Vagina (tissue), 2 donors: ENCODE data around the gene SERP1. TPM values are rescaled to one million over a fixed set of nuclear protein-coding genes. Genes with fewer than 3 reads are reported as not detected.

ENCODE experiments used
- DNase-seq, 2 donors: peaks; one replicate each; pipeline ENCODE4 v3.0.0-alpha.2; 2017; ENCODE audit errors: extremely low spot score in 2 of 2
- H3K27ac ChIP-seq: fragments of 200-600 bp; sonication (generic); one replicate; pipeline ENCODE4 v1.5.1; 2019
- H3K27me3 ChIP-seq: fragments of 200-600 bp; sonication (generic); one replicate; pipeline ENCODE4 v1.5.1; 2019
- H3K36me3 ChIP-seq, 2 donors: fragments of 200-600 bp; sonication (generic); one replicate each; pipeline ENCODE4 v1.5.1; 2017 to 2019
- H3K4me1 ChIP-seq: fragments of 200-600 bp; sonication (generic); one replicate; pipeline ENCODE4 v1.5.1; 2019
- H3K4me3 ChIP-seq, 2 donors: fragments of 200-600 bp; sonication (generic); 1 replicate in 1 of 2; 2 replicates in 1 of 2; pipeline ENCODE4 v1.5.1; 2016 to 2019
- H3K9me3 ChIP-seq: fragments of 200-600 bp; sonication (generic); one replicate; pipeline ENCODE4 v1.5.1; 2019
- CTCF ChIP-seq, 3 experiments: fragments of 450-650 bp in 2 of 3; fragments of 200-600 bp in 1 of 3; sonication (generic) in 1 of 3; IDR thresholded peaks; one replicate each; pipeline ENCODE4 v1.5.1; 2017 to 2019; ENCODE audit warnings: antibody characterized with exemption in 3 of 3, mild to moderate bottlenecking in 2 of 3, moderate library complexity in 2 of 3
- POLR2A ChIP-seq, 2 donors: fragments of 450-650 bp; IDR thresholded peaks; one replicate each; pipeline ENCODE4 v1.6.1; 2017; ENCODE audit warnings: antibody characterized with exemption in 2 of 2, mild to moderate bottlenecking in 2 of 2, moderate library complexity in 2 of 2
- POLR2AphosphoS5 ChIP-seq, 2 donors: sonication (generic); formaldehyde crosslinking; IDR thresholded peaks; one replicate each; pipeline ENCODE4 v1.9.0; 2017; ENCODE audit warnings: antibody characterized with exemption in 2 of 2, mild to moderate bottlenecking in 2 of 2, low read depth in 1 of 2; ENCODE audit not compliant: insufficient read depth in 1 of 2
- intact Hi-C: fragments of 100-400 bp; cut with DNase I; formaldehyde crosslinking; loops from one replicate; pipeline ENCODE4 v1.15.1; 2023
- total RNA-seq: library from RNA; depleted of rRNA; stranded (reverse); fragments of >200 nt; gene quantifications from one replicate; pipeline ENCODE4 v1.2.3, GENCODE V29; 2016

The SERP1 gene
- total RNA-seq, 1 donor from 2014 or later = 231 TPM

DNA sequence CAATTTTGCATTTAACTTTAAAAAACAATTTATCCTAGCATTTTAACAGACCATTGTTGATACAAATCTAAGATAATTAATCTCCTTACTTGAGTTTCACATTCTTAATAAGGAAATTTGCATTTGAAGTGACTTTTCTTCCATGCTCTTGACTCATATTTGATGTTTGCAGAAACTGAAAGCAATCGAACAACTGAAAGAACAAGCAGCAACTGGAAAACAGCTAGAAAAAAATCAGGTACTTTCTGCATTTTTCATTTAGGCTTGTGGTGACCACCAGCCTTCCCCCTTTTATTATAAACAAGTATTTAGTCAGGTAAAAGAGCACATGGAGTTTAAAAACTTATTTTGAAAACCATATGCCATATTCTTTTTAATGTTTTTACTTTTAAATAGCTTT lies 36.7 kb upstream of the SERP1 start:
- Histone ChIP-seq H3K36me3 (peaks cover 0 to 33% of the 10 kb centered on the region in 2 donors), H3K27me3 (no peaks in the 10 kb centered on the region), H3K9me3 (no peaks in the 10 kb centered on the region), H3K4me1 (no peaks in the 10 kb centered on the region), H3K27ac (no peak overlapping the region), H3K4me3 (no peak overlapping the region)
- no peak for DNase-seq
- intact Hi-C loops = no loop called here
- TF ChIP-seq POLR2AphosphoS5 (IDR thresholded peaks at IDR 0.05; ENCODE audit: insufficient read depth in 1 of 2, low read depth in 1 of 2) = no peak
- TF ChIP-seq CTCF (IDR thresholded peaks at IDR 0.05) = no peak
- no peak for TF ChIP-seq POLR2A (IDR thresholded peaks at IDR 0.05)

DNA sequence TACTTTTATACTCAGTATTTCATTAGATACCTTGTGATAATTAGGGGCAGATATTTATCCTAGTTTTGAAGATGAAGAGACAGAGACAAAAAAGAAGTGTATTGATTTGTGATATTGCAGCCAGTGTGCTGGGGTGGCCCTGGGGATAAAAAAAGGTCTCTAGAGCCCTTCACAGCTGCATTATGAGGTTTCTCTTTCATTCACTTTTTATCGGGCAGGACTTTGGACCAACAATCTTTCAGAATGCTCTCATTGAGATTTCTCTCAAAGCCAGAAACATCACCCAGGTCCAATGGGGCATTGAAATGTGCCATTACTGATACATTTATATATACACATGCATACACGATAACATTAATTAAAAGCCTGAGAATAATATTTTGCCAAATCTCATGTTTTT lies 36.3 kb upstream of the SERP1 start:
- Histone ChIP-seq H3K4me3 (no peak overlapping the region), H3K36me3 (peaks cover 0 to 33% of the 10 kb centered on the region in 2 donors), H3K9me3 (no peaks in the 10 kb centered on the region), H3K4me1 (no peaks in the 10 kb centered on the region), H3K27me3 (no peaks in the 10 kb centered on the region), H3K27ac (no peak overlapping the region)
- TF ChIP-seq CTCF (IDR thresholded peaks at IDR 0.05) = no peak
- no peak for TF ChIP-seq POLR2A (IDR thresholded peaks at IDR 0.05)
- no peak for TF ChIP-seq POLR2AphosphoS5 (IDR thresholded peaks at IDR 0.05; ENCODE audit: insufficient read depth in 1 of 2, low read depth in 1 of 2)
- no peak for DNase-seq
- intact Hi-C loops = no loop called here

GRCh38 chr3:150581174-150581573 lies 34.9 kb upstream of the SERP1 start:
- Histone ChIP-seq H3K36me3 (peaks cover 0 to 43% of the 10 kb centered on the region in 2 donors), H3K4me3 (no peak overlapping the region), H3K27ac (no peak overlapping the region), H3K27me3 (no peaks in the 10 kb centered on the region), H3K9me3 (no peaks in the 10 kb centered on the region), H3K4me1 (no peaks in the 10 kb centered on the region)
- no peak for DNase-seq
- intact Hi-C loops = no loop called here
- no peak for TF ChIP-seq CTCF (IDR thresholded peaks at IDR 0.05)
- TF ChIP-seq POLR2A (IDR thresholded peaks at IDR 0.05) = no peak
- TF ChIP-seq POLR2AphosphoS5 (IDR thresholded peaks at IDR 0.05; ENCODE audit: insufficient read depth in 1 of 2, low read depth in 1 of 2) = no peak

- H3K27ac ChIP-seq = no peak overlapping the region
These were observed 31.6 kb upstream of the SERP1 start for GRCh38 chr3:150577855-150578254.

More at GRCh38 chr3:150577855-150578254, 31.6 kb upstream of the SERP1 start:
- DNase-seq = no peak
- TF ChIP-seq POLR2A (IDR thresholded peaks at IDR 0.05) (no peak), CTCF (IDR thresholded peaks at IDR 0.05) (no peak), POLR2AphosphoS5 (IDR thresholded peaks at IDR 0.05; ENCODE audit: insufficient read depth in 1 of 2, low read depth in 1 of 2) (no peak)
- Histone ChIP-seq H3K4me3 (no peak overlapping the region), H3K27me3 (no peaks in the 10 kb centered on the region), H3K4me1 (no peaks in the 10 kb centered on the region), H3K36me3 (peaks cover 0 to 28% of the 10 kb centered on the region in 2 donors), H3K9me3 (no peaks in the 10 kb centered on the region)
- intact Hi-C loops = no loop called here
